CD14-positive monocyte (primary cell): Measurements from ENCODE around the gene CELSR1. TPM values are rescaled to one million over a fixed set of nuclear protein-coding genes. Genes with fewer than 3 reads are reported as not detected.

ENCODE experiments used
- DNase-seq, 3 donors: peaks; one replicate each; pipeline ENCODE4 v3.0.0-alpha.2; 2011 to 2022
- H2AFZ ChIP-seq: 2 replicates; pipeline ENCODE4 v1.6.0; 2012; ENCODE audit warnings: mild to moderate bottlenecking, low read depth, low read length, inconsistent platforms; ENCODE audit not compliant: insufficient read depth, poor library complexity, severe bottlenecking
- H3K27ac ChIP-seq, 2 donors: 1 replicate in 1 of 2; 2 replicates in 1 of 2; pipeline ENCODE4 v1.5.1; 2012 to 2013; ENCODE audit warnings: low read length in 2 of 2, control low read depth in 1 of 2, inconsistent platforms in 1 of 2, low read depth in 1 of 2, mild to moderate bottlenecking in 1 of 2
- H3K27me3 ChIP-seq, 2 donors: one replicate each; pipeline versions ENCODE4 v1.6.0 to v1.6.1; 2011 to 2013; ENCODE audit warnings: low read length in 2 of 2; ENCODE audit not compliant: control insufficient read depth in 2 of 2, insufficient read depth in 2 of 2
- H3K36me3 ChIP-seq, 2 donors: replicated peaks in 1 of 2; 1 replicate in 1 of 2; 2 replicates in 1 of 2; pipeline versions ENCODE4 v1.5.1 to v1.6.1; 2012 to 2013; ENCODE audit warnings: low read length in 2 of 2, control low read depth in 1 of 2, inconsistent platforms in 1 of 2, mild to moderate bottlenecking in 1 of 2; ENCODE audit not compliant: insufficient read depth in 2 of 2, control insufficient read depth in 1 of 2
- H3K4me1 ChIP-seq, 2 donors: 1 replicate in 1 of 2; 2 replicates in 1 of 2; pipeline versions ENCODE4 v1.5.1 to v1.6.1; 2012 to 2013; ENCODE audit warnings: low read length in 2 of 2, control low read depth in 1 of 2, inconsistent platforms in 1 of 2, mild to moderate bottlenecking in 1 of 2, moderate library complexity in 1 of 2; ENCODE audit not compliant: insufficient read depth in 2 of 2, control insufficient read depth in 1 of 2
- H3K4me2 ChIP-seq: replicated peaks from 2 replicates; pipeline ENCODE3; 2012; ENCODE audit warnings: low read length, moderate library complexity, mild to moderate bottlenecking; ENCODE audit not compliant: poor library complexity, severe bottlenecking; ENCODE audit errors: extremely low read depth
- H3K4me3 ChIP-seq, 3 experiments: fragments of 200-600 bp in 1 of 3; sonication (generic) in 1 of 3; replicated peaks in 1 of 3; 1 replicate in 2 of 3; 2 replicates in 1 of 3; pipeline ENCODE4 v1.5.1; 2011 to 2013; ENCODE audit warnings: low read length in 3 of 3, mild to moderate bottlenecking in 3 of 3, control low read depth in 2 of 3, low read depth in 2 of 3, inconsistent platforms in 1 of 3, moderate library complexity in 1 of 3
- H3K79me2 ChIP-seq: 2 replicates; pipeline ENCODE4 v1.6.0; 2012; ENCODE audit warnings: mild to moderate bottlenecking, control low read depth, inconsistent platforms, low read length, moderate library complexity; ENCODE audit not compliant: insufficient read depth
- H3K9ac ChIP-seq: 2 replicates; pipeline ENCODE4 v1.6.0; 2017; ENCODE audit warnings: low read length, mild to moderate bottlenecking; ENCODE audit not compliant: insufficient read depth, poor library complexity, severe bottlenecking
- H3K9me3 ChIP-seq, 2 donors: replicated peaks in 1 of 2; 1 replicate in 1 of 2; 2 replicates in 1 of 2; pipeline versions ENCODE4 v1.5.1 to v1.6.1; 2012 to 2013; ENCODE audit warnings: low read length in 2 of 2, control low read depth in 1 of 2; ENCODE audit not compliant: control insufficient read depth in 1 of 2, insufficient read depth in 1 of 2
- H4K20me1 ChIP-seq: 2 replicates; pipeline ENCODE4 v1.6.0; 2012; ENCODE audit warnings: mild to moderate bottlenecking, low read length, control low read depth, moderate library complexity; ENCODE audit not compliant: insufficient read depth
- H3K27ac Mint-ChIP-seq, 7 donors: one replicate each; pipeline ENCODE4 v1.8.0; 2020; ENCODE audit warnings: mild to moderate bottlenecking in 7 of 7, mixed read lengths in 7 of 7, moderate library complexity in 6 of 7, inconsistent platforms in 2 of 7
- H3K27me3 Mint-ChIP-seq, 3 donors: one replicate each; pipeline ENCODE4 v1.8.0; 2021 to 2022; ENCODE audit warnings: low read depth in 3 of 3, mild to moderate bottlenecking in 3 of 3, mixed read lengths in 3 of 3, moderate library complexity in 3 of 3, inconsistent platforms in 1 of 3
- H3K36me3 Mint-ChIP-seq, 2 donors: one replicate each; pipeline ENCODE4 v1.8.0; 2020; ENCODE audit warnings: mixed read lengths in 2 of 2, inconsistent platforms in 1 of 2, mild to moderate bottlenecking in 1 of 2
- H3K4me1 Mint-ChIP-seq: one replicate; pipeline ENCODE4 v1.8.0; 2020; ENCODE audit warnings: mild to moderate bottlenecking, mixed read lengths
- H3K4me3 Mint-ChIP-seq, 2 donors: one replicate each; pipeline ENCODE4 v1.8.0; 2020; ENCODE audit warnings: mild to moderate bottlenecking in 2 of 2, mixed read lengths in 2 of 2, moderate library complexity in 1 of 2
- H3K9me3 Mint-ChIP-seq, 7 donors: one replicate each; pipeline ENCODE4 v1.8.0; 2020 to 2022; ENCODE audit warnings: mixed read lengths in 7 of 7, mild to moderate bottlenecking in 6 of 7, moderate library complexity in 6 of 7, inconsistent platforms in 2 of 7
- CTCF ChIP-seq: fragments of 200-600 bp; IDR thresholded peaks from one replicate; pipeline ENCODE4 v1.8.0; 2022; ENCODE audit warnings: antibody characterized with exemption, mild to moderate bottlenecking
- WGBS: methylation state at CpG from one replicate; pipeline ENCODE4 v1.1.5; 2013; ENCODE audit warnings: missing lambda C conversion rate; ENCODE audit not compliant: insufficient coverage; 5-methylcytosine and 5-hydroxymethylcytosine counted together
- intact Hi-C, 2 donors: fragments of 100-400 bp; cut with micrococcal nuclease; formaldehyde crosslinking; loops; one replicate each; pipeline versions ENCODE4 v1.15.0 to v1.15.1; 2023
- polyA minus RNA-seq: library from RNA; depleted of rRNA, polyadenylated mRNA; stranded (reverse); fragments of >200 nt; gene quantifications from 2 replicates; pipeline ENCODE4 v1.2.3, GENCODE V29; 2012
- polyA plus RNA-seq, 3 donors: library from polyadenylated mRNA; depleted of rRNA in 1 of 3; unstranded in 2 of 3; stranded (reverse) in 1 of 3; fragments of 300-500 nt in 2 of 3; fragments of >200 nt in 1 of 3; fragmentation: Illumina TruSeq in 2 of 3; gene quantifications; 1 replicate in 2 of 3; 2 replicates in 1 of 3; pipeline ENCODE4 v1.2.3, GENCODE V29; 2012 to 2021
- total RNA-seq, 12 experiments: library from RNA in 1 of 12; stranded (reverse) in 1 of 12; fragments of 120-200 nt in 1 of 12; gene quantifications; one replicate each; pipeline ENCODE4 v1.2.4 and lab custom pipeline; 2013 to 2026; ENCODE audit warnings: mixed read lengths in 6 of 12, inconsistent platforms in 1 of 12

The CELSR1 gene
- 0.17 TPM for total RNA-seq (2013)
- polyA plus RNA-seq (under 1 TPM in 1 of 3 donors, not detected in 2; 0.16 TPM), polyA minus RNA-seq (0.14 and 0.32 TPM in 2 replicates), total RNA-seq (lab: John Stamatoyannopoulos, UW) (0.27 to 3.2 (median 1.3) reads per million in 11 experiments)

DNA sequence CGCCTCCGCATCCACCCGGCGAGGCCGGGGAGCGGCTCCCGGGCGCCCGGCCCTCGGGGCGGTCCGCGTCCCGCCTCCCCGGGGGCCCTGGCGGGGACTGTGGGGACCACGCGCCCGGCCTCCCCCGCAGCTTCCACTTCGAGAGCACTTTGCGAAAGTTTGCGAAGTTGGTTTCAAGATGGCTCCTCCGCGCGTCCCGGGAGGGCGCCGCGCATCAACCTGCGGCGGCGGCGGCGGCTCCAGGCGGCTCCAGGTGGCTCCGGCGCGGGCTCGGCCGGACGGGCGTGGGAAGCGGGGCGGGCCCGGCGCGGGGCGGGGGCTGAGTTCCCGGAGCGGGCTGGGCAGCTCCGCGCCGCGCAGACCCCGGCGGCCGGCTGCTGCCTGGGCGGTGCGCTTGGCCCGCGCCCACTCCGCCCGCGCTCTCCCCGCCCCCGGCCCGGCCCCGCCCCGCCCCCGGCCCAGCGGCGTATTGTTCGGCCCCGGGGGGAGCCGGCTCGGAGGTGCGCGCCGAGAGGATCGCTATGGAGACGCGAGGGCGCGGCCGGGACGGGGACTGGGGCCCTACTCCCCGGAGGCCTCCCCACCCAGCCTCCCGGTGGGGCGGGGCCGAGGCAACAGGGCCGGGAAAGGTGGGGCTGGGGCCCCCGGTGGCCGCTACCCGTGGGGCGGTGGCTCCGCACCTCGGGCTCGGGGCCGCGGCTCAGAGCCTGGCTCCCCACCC is at the start of gene CELSR1:
Gene CELSR1, minus strand, starts transcription at position 396 of the 721 bp plus-strand sequence. CDS start 450 bp downstream, outside the sequence.
- H3K27me3 Mint-ChIP-seq, result peaks cover 48 to 59% (median 52%) of the 10 kb centered on the region in 3 donors
- H3K79me2 ChIP-seq, result no peaks in the 10 kb centered on the region
- peak within 1 kb of the TSS; percentile 76 for H3K4me2 ChIP-seq
- DNase-seq, result no peak
- no peak for TF ChIP-seq CTCF
- intact Hi-C loops, result no loop called here
- no peak within 1 kb of the TSS for H3K27ac ChIP-seq
- H3K4me1 ChIP-seq, result peaks cover 10 to 12% of the 10 kb centered on the region in 2 donors
- peak within 1 kb of the TSS; percentile 46 for H2AFZ ChIP-seq
- no peak within 1 kb of the TSS for H3K9ac ChIP-seq
- H3K36me3 Mint-ChIP-seq, result peaks cover 8 to 10% of the 10 kb centered on the region in 2 donors
- peaks cover 22 to 27% of the 10 kb centered on the region in 2 donors for H3K9me3 ChIP-seq
- H3K4me1 Mint-ChIP-seq, result peaks cover 10% of the 10 kb centered on the region
- WGBS, result under 1% methylated on average over 89 of the region's 101 CpGs
- H3K4me3 ChIP-seq, result peak within 1 kb of the TSS in 1 of 3 experiments; percentile 51
- H3K36me3 ChIP-seq, result no peaks in the 10 kb centered on the region
- peaks cover 5 to 30% (median 20%) of the 10 kb centered on the region in 7 donors for H3K9me3 Mint-ChIP-seq
- peak within 1 kb of the TSS in 1 of 7 donors; percentile 68 for H3K27ac Mint-ChIP-seq
- H3K4me3 Mint-ChIP-seq, result peak within 1 kb of the TSS; percentile 47 to 87
- H4K20me1 ChIP-seq, result no peaks in the 10 kb centered on the region
- H3K27me3 ChIP-seq, result peaks cover 24 to 47% of the 10 kb centered on the region in 2 donors

GRCh38 chr22:46587061-46587460 is 49.6 kb upstream of the CELSR1 start:
- Mint-ChIP-seq H3K9me3 (no peaks in the 10 kb centered on the region), H3K27ac (peak overlapping the region; percentile 25 to 90 (median 83)), H3K27me3 (peaks cover 0 to 3% (median 1%) of the 10 kb centered on the region in 3 donors), H3K36me3 (peaks cover 18 to 19% of the 10 kb centered on the region in 2 donors), H3K4me1 (peaks cover 60% of the 10 kb centered on the region), H3K4me3 (peak overlapping the region; percentile 47 to 83)
- Histone ChIP-seq H3K4me2 (peak overlapping the region; percentile 66), H3K4me3 (peak overlapping the region in 1 of 3 experiments; percentile 62), H3K27me3 (no peaks in the 10 kb centered on the region), H3K9me3 (no peaks in the 10 kb centered on the region), H4K20me1 (peaks cover 22% of the 10 kb centered on the region), H3K36me3 (peaks cover 0 to 3% of the 10 kb centered on the region in 2 donors), H3K27ac (peak overlapping the region; percentile 29 to 80), H2AFZ (peak overlapping the region; percentile 19), H3K79me2 (peaks cover 97% of the 10 kb centered on the region), H3K9ac (peak overlapping the region; percentile 58), H3K4me1 (peaks cover 67 to 70% of the 10 kb centered on the region in 2 donors)
- no peak for TF ChIP-seq CTCF
- DNase-seq, result peak in 2 of 3 donors; percentile 39 to 52
- 10% methylated on average over 2 of the region's 9 CpGs for WGBS
- intact Hi-C loops, result no loop called here
